ENCODE results near the gene CRAT. TPM values are rescaled to one million over a fixed set of nuclear protein-coding genes. Genes with fewer than 3 reads are reported as not detected.

The CRAT gene
- total RNA-seq, 1 experiment from 2014 or later = 10.1 TPM

DNA sequence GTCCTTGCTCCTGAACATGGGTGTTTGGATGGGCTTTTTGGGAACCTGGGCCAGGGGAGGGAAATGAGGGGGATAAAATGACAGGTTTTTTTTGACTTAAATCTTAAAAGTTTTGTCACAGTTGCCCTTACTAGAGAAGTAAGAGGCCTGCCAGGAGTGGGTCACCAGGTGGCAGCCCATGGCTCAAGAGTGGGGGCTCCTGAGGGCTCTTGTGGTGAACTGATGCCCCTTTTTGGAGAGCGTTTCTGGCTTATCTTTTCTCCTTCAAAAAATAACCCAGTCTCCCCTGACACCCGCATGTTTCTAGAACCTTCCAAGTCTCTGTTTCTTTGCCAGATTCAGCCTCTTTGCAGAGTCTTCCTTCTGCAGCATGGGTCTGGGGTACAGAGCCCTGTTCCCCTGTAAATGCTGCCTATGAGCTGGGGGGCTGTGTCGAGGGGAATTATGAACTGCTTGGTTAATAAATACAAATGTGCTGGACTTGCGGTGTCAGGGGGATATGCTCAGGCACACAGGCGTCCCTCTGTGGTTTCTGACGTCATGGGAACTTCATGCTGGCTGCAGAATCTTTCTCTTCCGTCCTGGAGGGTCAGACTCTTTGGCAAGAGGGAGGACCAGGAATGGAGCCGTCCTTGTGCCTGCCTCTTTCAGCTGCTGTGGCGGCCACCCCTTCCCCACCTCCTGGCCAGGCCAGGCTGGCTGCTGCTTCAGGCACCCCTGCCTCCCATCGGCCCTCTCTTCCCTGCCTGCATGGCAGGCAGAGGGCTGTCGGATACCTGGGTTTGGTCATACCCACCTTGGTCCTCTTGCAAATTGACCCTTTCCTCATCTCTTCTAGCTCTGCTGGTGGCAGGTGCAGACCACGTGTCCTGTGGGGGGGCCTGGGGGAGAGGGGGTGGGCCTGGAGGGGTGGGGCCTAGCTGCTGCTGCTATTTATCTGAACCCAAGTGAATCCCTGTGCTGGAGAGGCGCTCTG, 30.8 kb upstream of the CRAT start:
- DNase-seq (ENCODE audit: low spot score) = peak; percentile 69
- ChIA-PET CTCF (interaction anchor here (1.0 to 2.6 kb wide), 3 partner anchors 10 to 499 kb away, joined by 3 to 12 read pairs (median 10); no protein-coding TSS in a partner anchor), POLR2A (ENCODE audit: low non-redundant PET) (no interaction called here)
- Histone ChIP-seq H3K4me1 (ENCODE audit: insufficient read depth, low read length, poor library complexity, severe bottlenecking) (peaks cover 49% of the 10 kb centered on the region), H3K36me3 (ENCODE audit: insufficient read depth, low read length, poor library complexity, severe bottlenecking) (peaks cover 25% of the 10 kb centered on the region), H3K9me3 (ENCODE audit: low read depth, low read length, poor library complexity, severe bottlenecking) (no peaks in the 10 kb centered on the region), H3K27ac (ENCODE audit: low read depth, low read length, poor library complexity, severe bottlenecking) (peak overlapping the region; percentile 100), H3K27me3 (replicated peaks; ENCODE audit: insufficient read depth, low read depth, low read length, poor library complexity) (no peaks in the 10 kb centered on the region), H3K4me3 (ENCODE audit: low read depth, low read length, poor library complexity, severe bottlenecking) (no peak overlapping the region)
- TF ChIP-seq EZH2 (IDR thresholded peaks at IDR 0.05; ENCODE audit: borderline replicate concordance, low read depth, low read length, poor library complexity, severe bottlenecking) = no peak
- TF ChIP-seq, protein P1, sequence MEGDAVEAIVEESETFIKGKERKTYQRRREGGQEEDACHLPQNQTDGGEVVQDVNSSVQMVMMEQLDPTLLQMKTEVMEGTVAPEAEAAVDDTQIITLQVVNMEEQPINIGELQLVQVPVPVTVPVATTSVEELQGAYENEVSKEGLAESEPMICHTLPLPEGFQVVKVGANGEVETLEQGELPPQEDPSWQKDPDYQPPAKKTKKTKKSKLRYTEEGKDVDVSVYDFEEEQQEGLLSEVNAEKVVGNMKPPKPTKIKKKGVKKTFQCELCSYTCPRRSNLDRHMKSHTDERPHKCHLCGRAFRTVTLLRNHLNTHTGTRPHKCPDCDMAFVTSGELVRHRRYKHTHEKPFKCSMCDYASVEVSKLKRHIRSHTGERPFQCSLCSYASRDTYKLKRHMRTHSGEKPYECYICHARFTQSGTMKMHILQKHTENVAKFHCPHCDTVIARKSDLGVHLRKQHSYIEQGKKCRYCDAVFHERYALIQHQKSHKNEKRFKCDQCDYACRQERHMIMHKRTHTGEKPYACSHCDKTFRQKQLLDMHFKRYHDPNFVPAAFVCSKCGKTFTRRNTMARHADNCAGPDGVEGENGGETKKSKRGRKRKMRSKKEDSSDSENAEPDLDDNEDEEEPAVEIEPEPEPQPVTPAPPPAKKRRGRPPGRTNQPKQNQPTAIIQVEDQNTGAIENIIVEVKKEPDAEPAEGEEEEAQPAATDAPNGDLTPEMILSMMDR (conservative IDR thresholded peaks at IDR 0.05; ENCODE audit: low read depth, low read length) = no peak
- no TSS peak for BruUV-seq (replicated peaks)
- intact Hi-C loops (cut with micrococcal nuclease; ENCODE audit: unreplicated experiment) = loop anchor here (2.0 to 10.0 kb wide), 2 partner anchors 33 to 193 kb away; no protein-coding TSS in a partner anchor

DNA sequence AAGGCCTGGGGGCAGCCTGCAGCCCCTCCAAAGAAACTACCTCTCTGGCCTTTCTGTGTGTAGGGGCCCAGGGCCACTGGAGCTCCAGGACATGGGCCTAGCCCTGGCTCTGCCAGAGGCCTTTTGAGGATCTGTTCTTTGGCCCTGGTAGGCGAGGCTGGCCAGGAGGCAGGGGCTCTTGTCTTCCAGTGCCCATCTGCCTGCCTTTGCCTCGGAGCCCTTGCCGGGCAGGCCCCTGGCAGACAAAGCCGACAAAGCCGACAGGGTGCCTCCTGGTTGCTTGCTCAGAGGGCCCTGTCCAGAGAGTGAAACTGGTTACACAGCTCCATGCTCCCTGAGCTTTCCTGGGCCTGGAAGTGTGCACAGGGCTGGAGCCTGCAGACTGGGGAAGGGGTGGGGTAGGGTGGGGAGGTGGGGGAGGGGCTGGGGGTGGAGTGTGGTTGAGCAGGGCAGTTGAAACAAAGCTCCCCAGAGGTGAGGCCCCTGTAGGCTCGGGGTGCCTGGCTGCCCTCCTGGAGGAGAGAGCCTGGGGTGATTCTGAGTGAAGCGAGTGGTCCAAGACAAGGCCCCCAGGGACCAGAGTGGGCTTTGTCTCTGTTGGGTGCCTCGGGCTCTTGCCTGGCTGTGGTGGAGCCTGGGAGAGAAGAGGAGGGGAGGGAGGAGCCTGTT, 29.9 kb upstream of the CRAT start:
- BruUV-seq (replicated peaks) = TSS peak; percentile 94

More for the DNA sequence above, 29.9 kb upstream of the CRAT start:
- POLR2A ChIA-PET (ENCODE audit: low non-redundant PET) = interaction anchor here (0.6 to 0.7 kb wide), 3 partner anchors 31 to 500 kb away, joined by 3 to 12 read pairs (median 4); no protein-coding TSS in a partner anchor
- Histone ChIP-seq H3K27me3 (replicated peaks; ENCODE audit: insufficient read depth, low read depth, low read length, poor library complexity) (no peaks in the 10 kb centered on the region), H3K27ac (ENCODE audit: low read depth, low read length, poor library complexity, severe bottlenecking) (peak overlapping the region; percentile 100), H3K36me3 (ENCODE audit: insufficient read depth, low read length, poor library complexity, severe bottlenecking) (peaks cover 30% of the 10 kb centered on the region), H3K4me1 (ENCODE audit: insufficient read depth, low read length, poor library complexity, severe bottlenecking) (peaks cover 49% of the 10 kb centered on the region), H3K4me3 (ENCODE audit: low read depth, low read length, poor library complexity, severe bottlenecking) (peak overlapping the region; percentile 41), H3K9me3 (ENCODE audit: low read depth, low read length, poor library complexity, severe bottlenecking) (no peaks in the 10 kb centered on the region)
- intact Hi-C loops (cut with micrococcal nuclease; ENCODE audit: unreplicated experiment) = loop anchor here (2.0 to 10.0 kb wide), 2 partner anchors 34 to 194 kb away; no protein-coding TSS in a partner anchor
- peak; percentile 79 for DNase-seq (ENCODE audit: low spot score)
- no peak for TF ChIP-seq EZH2 (IDR thresholded peaks at IDR 0.05; ENCODE audit: borderline replicate concordance, low read depth, low read length, poor library complexity, severe bottlenecking)
- TF ChIP-seq, protein P1 (conservative IDR thresholded peaks at IDR 0.05; ENCODE audit: low read depth, low read length) = no peak
- CTCF ChIA-PET = interaction anchor here (0.7 to 2.9 kb wide), 9 partner anchors 9 to 597 kb away, joined by 3 to 40 read pairs (median 4); partner anchors contain the start of gene NTMT1

All from A673 (cell line).